DND-41 (cell line): Measurements from ENCODE around the gene VASP.

Experiments
- ATAC-seq: fragments of 200-7000 bp; cut with Tn5 transposase; 3 replicates; pipeline ENCODE4 v1.9.1; 2021; ENCODE audit warnings: low read depth; ENCODE audit not compliant: insufficient read depth
- DNase-seq: peaks from one replicate; pipeline ENCODE4 v3.0.0-alpha.2; 2020
- H2AFZ ChIP-seq: 2 replicates; pipeline ENCODE4 v1.6.0; 2012; ENCODE audit warnings: low read depth, low read length
- H3K27ac ChIP-seq: 2 replicates; pipeline ENCODE4 v1.5.1; 2012; ENCODE audit warnings: low read length, inconsistent platforms
- H3K27me3 ChIP-seq: fragments of 200-600 bp; sonication (generic); 2 replicates; pipeline ENCODE4 v1.6.0; 2012; ENCODE audit warnings: low read length, mild to moderate bottlenecking, inconsistent platforms; ENCODE audit not compliant: insufficient read depth, poor library complexity
- H3K36me3 ChIP-seq: 2 replicates; pipeline ENCODE4 v1.5.1; 2012; ENCODE audit warnings: low read length, inconsistent platforms; ENCODE audit not compliant: insufficient read depth
- H3K4me1 ChIP-seq: 2 replicates; pipeline ENCODE4 v1.5.1; 2012; ENCODE audit warnings: mild to moderate bottlenecking, low read length; ENCODE audit not compliant: insufficient read depth
- H3K4me2 ChIP-seq: 2 replicates; pipeline ENCODE4 v1.6.0; 2012; ENCODE audit warnings: mild to moderate bottlenecking, moderate library complexity, low read length, inconsistent platforms; ENCODE audit not compliant: insufficient read depth
- H3K4me3 ChIP-seq, 2 experiments: fragments of 200-600 bp in 1 of 2; shearing (Covaris generic) in 1 of 2; 2 replicates each; pipeline ENCODE4 v1.5.1; 2012 to 2016; ENCODE audit warnings: inconsistent platforms in 2 of 2, low read length in 2 of 2, mild to moderate bottlenecking in 2 of 2, low read depth in 1 of 2, moderate library complexity in 1 of 2
- H3K79me2 ChIP-seq: 2 replicates; pipeline ENCODE4 v1.6.0; 2012; ENCODE audit warnings: low read length, inconsistent platforms; ENCODE audit not compliant: insufficient read depth
- H3K9ac ChIP-seq: 2 replicates; pipeline ENCODE4 v1.6.0; 2012; ENCODE audit warnings: low read depth, mild to moderate bottlenecking, inconsistent platforms, low read length, moderate library complexity
- H3K9me3 ChIP-seq: 2 replicates; pipeline ENCODE4 v1.5.1; 2012; ENCODE audit warnings: low read length, moderate library complexity, mild to moderate bottlenecking, inconsistent platforms; ENCODE audit not compliant: insufficient read depth, severe bottlenecking
- H4K20me1 ChIP-seq: 2 replicates; pipeline ENCODE4 v1.6.0; 2012; ENCODE audit warnings: low read length; ENCODE audit not compliant: insufficient read depth
- CTCF ChIP-seq: IDR thresholded peaks from 2 replicates; pipeline ENCODE4 v1.5.1; 2012; ENCODE audit warnings: borderline replicate concordance, low read length, moderate library complexity, mild to moderate bottlenecking; ENCODE audit not compliant: poor library complexity, severe bottlenecking; ENCODE audit errors: extremely low read depth
- EZH2 ChIP-seq: IDR thresholded peaks from 3 replicates; pipeline ENCODE4 v1.6.1; 2012; ENCODE audit warnings: borderline replicate concordance, low read depth, mild to moderate bottlenecking, moderate library complexity, low read length, inconsistent platforms; ENCODE audit not compliant: severe bottlenecking

The VASP gene

GRCh38 chr19:45558399-45558878, 51.2 kb downstream of the VASP start:
- peaks cover 11% of the 10 kb centered on the region for H4K20me1 ChIP-seq
- peaks cover 2% of the 10 kb centered on the region for H3K36me3 ChIP-seq
- DNase-seq (peak; percentile 35), ATAC-seq (peak; percentile 72; the same call in 2 of the 3 replicates)
- H3K9ac ChIP-seq: no peak overlapping the region
- peaks cover 8% of the 10 kb centered on the region; the same call in 1 of the 2 replicates for H3K79me2 ChIP-seq
- H3K27ac ChIP-seq: no peak overlapping the region
- TF ChIP-seq EZH2 (no peak), CTCF (peak; percentile 70)
- H3K4me1 ChIP-seq: no peaks in the 10 kb centered on the region
- no peak overlapping the region for H3K4me3 ChIP-seq
- no peaks in the 10 kb centered on the region for H3K27me3 ChIP-seq
- no peak overlapping the region for H2AFZ ChIP-seq
- no peak overlapping the region for H3K4me2 ChIP-seq
- H3K9me3 ChIP-seq: no peaks in the 10 kb centered on the region

GRCh38 chr19:45560038-45560437, 52.8 kb downstream of the VASP start:
- no peak overlapping the region for H3K9ac ChIP-seq
- no peaks in the 10 kb centered on the region for H3K4me1 ChIP-seq
- H3K4me2 ChIP-seq: no peak overlapping the region
- H3K79me2 ChIP-seq: peaks cover 11% of the 10 kb centered on the region; the same call in 1 of the 2 replicates
- no peak overlapping the region for H3K27ac ChIP-seq
- DNase-seq (no peak), ATAC-seq (no peak)
- H3K4me3 ChIP-seq: no peak overlapping the region
- H4K20me1 ChIP-seq: peaks cover 11% of the 10 kb centered on the region
- no peaks in the 10 kb centered on the region for H3K9me3 ChIP-seq
- H3K27me3 ChIP-seq: no peaks in the 10 kb centered on the region
- H2AFZ ChIP-seq: no peak overlapping the region
- no peak for TF ChIP-seq CTCF
- TF ChIP-seq EZH2: no peak
- H3K36me3 ChIP-seq: no peaks in the 10 kb centered on the region

- Histone ChIP-seq H4K20me1 (peaks cover 11% of the 10 kb centered on the region), H3K27ac (no peak overlapping the region), H3K79me2 (peaks cover 11% of the 10 kb centered on the region; the same call in 1 of the 2 replicates), H3K4me3 (no peak overlapping the region), H3K9ac (no peak overlapping the region), H3K4me1 (no peaks in the 10 kb centered on the region), H3K27me3 (no peaks in the 10 kb centered on the region), H3K9me3 (no peaks in the 10 kb centered on the region), H3K4me2 (no peak overlapping the region), H2AFZ (no peak overlapping the region), H3K36me3 (no peaks in the 10 kb centered on the region)
- no peak for DNase-seq
- TF ChIP-seq EZH2: no peak
- TF ChIP-seq CTCF: no peak
- no peak for ATAC-seq
These were observed 53.4 kb downstream of the VASP start for GRCh38 chr19:45560686-45561085.
